ENCODE data around the gene IBTK.
"Not testable (repeated sequence)": the region's sequence is repeated elsewhere in the genome, so short reads cannot be mapped to it uniquely, and the experiment has no call there.

The IBTK gene

DNA sequence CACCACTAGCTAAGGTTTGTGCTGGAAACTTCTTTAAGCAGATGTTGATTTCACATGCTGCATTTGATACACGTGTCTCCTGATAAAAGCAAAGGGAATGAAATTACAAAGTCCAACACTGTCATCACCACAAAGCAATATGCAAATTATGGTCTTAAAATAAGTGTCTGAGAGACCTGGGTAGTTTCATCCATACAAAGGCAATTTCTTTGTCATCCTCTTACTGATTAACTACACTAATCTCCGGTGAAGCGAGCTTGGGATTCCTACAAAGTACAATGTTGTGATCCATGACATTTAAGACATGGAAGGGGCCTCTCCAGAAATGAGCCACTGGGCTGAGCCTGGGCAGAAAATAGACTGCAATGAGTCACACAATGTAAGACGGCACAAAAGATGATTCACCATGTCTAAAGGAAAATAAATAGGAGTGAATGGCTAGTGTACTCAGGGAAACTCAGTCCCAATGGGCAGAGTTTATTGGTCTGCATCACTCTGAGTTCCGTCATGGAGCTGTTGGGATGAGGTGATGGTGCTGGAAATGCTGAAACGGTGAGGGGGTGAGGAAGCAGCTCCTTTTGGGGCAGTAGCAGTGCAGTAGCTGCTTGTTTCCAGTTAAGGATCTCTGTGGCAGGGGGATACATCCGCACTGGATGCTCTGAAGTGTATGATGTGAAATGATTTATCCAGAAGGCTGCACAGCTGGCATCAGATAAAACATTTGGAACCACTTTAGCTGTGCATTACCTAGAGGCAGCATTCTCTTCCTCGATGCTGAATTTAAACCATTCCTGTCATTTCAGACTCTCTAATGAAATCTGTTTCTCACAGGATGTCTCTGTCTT is 103.3 kb downstream of the IBTK start:
- H3K4me3 ChIP-seq (ENCODE audit: low read length), result no peak overlapping the region
- H3K36me3 ChIP-seq (ENCODE audit: control insufficient read depth, insufficient read depth, low read length), result no peaks in the 10 kb centered on the region
- WGBS (ENCODE audit: insufficient coverage, insufficient read length), result no CpG with 5 or more reads among the region's 8 CpGs
- no peak for DNase-seq (ENCODE audit: low read depth, low spot score)
- H3K27me3 ChIP-seq (ENCODE audit: control insufficient read depth, insufficient read depth, low read length), result no peaks in the 10 kb centered on the region
- no peak overlapping the region for H3K27ac ChIP-seq (ENCODE audit: low read length)
- H3K9me3 ChIP-seq (ENCODE audit: control insufficient read depth, insufficient read depth, low read length), result no peaks in the 10 kb centered on the region
- H3K4me1 ChIP-seq (ENCODE audit: control insufficient read depth, insufficient read depth, low read length), result no peaks in the 10 kb centered on the region

DNA sequence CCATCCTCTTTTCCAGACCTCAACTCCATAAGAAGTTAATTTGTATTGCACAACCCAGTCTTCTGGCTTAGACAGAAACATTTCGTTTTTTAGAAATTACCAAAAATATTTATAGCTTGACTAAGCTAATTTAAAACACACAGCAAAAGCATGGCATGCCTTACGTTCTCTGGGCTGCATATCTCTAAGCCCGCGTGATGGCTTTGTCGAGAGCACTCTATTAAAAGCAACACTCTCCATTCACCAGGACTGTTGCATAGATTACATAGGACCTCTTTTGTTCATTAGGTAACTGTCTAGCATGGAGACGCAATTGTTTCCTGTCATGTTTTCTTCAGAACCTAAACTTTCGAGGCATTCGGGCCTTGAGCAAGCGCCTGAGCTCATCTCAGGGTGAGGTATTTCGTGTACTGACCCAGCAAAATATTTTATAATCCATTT is 104.5 kb downstream of the IBTK start:
- no CpG with 5 or more reads among the region's 10 CpGs for WGBS (ENCODE audit: insufficient coverage, insufficient read length)
- H3K27ac ChIP-seq (ENCODE audit: low read length), result no peak overlapping the region

DNA sequence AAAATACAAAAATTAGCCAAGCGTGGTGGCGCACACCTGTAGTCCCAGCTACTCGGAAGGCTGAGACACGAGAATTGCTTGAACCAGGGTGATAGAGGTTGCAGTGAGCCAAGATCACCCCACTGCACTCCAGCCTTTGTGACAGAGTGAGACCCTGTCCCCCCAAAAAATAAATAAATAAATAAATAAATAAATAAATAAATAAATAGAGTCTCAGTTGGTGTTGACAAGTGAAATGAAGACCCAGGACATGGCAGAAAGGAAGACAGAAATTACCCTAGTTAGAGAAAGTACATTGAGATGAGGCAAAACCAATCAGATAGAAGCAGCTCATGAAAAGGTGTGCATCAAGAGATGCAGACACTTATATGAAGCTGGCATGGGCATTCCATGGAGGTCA is 105.0 kb downstream of the IBTK start:
- no peak for DNase-seq (ENCODE audit: low read depth, low spot score)
- no peak overlapping the region for H3K27ac ChIP-seq (ENCODE audit: low read length)
- no peaks in the 10 kb centered on the region for H3K4me1 ChIP-seq (ENCODE audit: control insufficient read depth, insufficient read depth, low read length)
- no peaks in the 10 kb centered on the region for H3K27me3 ChIP-seq (ENCODE audit: control insufficient read depth, insufficient read depth, low read length)
- H3K9me3 ChIP-seq (ENCODE audit: control insufficient read depth, insufficient read depth, low read length), result no peaks in the 10 kb centered on the region
- WGBS (ENCODE audit: insufficient coverage, insufficient read length), result no CpG with 5 or more reads among the region's 4 CpGs
- no peak overlapping the region for H3K4me3 ChIP-seq (ENCODE audit: low read length)
- no peaks in the 10 kb centered on the region for H3K36me3 ChIP-seq (ENCODE audit: control insufficient read depth, insufficient read depth, low read length)

More for the DNA sequence above, 104.5 kb downstream of the IBTK start:
- Histone ChIP-seq H3K4me1 (ENCODE audit: control insufficient read depth, insufficient read depth, low read length) (no peaks in the 10 kb centered on the region), H3K36me3 (ENCODE audit: control insufficient read depth, insufficient read depth, low read length) (no peaks in the 10 kb centered on the region), H3K4me3 (ENCODE audit: low read length) (no peak overlapping the region), H3K27me3 (ENCODE audit: control insufficient read depth, insufficient read depth, low read length) (no peaks in the 10 kb centered on the region), H3K9me3 (ENCODE audit: control insufficient read depth, insufficient read depth, low read length) (no peaks in the 10 kb centered on the region)
- DNase-seq (ENCODE audit: low read depth, low spot score), result no peak

DNA sequence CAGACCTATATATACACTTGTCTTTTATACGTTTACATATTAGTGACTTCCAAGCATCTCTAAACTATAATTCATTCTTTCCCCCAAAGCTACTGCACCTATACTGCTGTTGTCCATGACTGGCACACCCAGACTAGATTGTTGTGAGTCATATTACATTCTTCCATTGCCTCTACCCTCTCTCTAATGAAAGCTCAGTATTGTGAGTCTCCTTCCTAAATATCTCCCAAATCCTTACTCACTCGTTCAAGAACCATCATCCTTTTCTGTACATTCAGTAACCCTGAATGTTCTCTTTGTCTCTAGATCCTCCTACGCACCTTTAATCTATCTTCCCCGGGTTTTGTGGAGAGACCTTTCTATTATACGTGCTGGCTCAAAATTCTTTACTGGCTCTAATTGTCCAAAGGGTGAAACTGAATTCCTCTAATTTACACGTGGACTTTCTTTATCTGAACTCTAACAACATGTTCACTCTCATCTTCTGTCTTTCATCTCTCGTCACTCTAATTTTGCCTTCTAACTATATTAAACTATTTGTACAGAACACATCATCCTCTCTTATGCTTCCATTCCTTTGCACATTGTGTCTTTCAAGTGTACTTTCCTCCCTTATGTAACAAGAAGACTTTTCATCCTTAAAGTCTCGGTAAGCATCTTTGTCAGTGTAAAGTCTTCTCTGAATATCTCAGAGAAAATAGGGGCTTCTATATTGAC is 109.3 kb downstream of the IBTK start:
- Histone ChIP-seq H3K4me3 (ENCODE audit: low read length) (no peak overlapping the region), H3K27me3 (ENCODE audit: control insufficient read depth, insufficient read depth, low read length) (no peaks in the 10 kb centered on the region), H3K27ac (ENCODE audit: low read length) (no peak overlapping the region), H3K36me3 (ENCODE audit: control insufficient read depth, insufficient read depth, low read length) (no peaks in the 10 kb centered on the region), H3K4me1 (ENCODE audit: control insufficient read depth, insufficient read depth, low read length) (no peaks in the 10 kb centered on the region), H3K9me3 (ENCODE audit: control insufficient read depth, insufficient read depth, low read length) (no peaks in the 10 kb centered on the region)
- DNase-seq (ENCODE audit: low read depth, low spot score), result no peak
- no CpG with 5 or more reads among the region's 8 CpGs for WGBS (ENCODE audit: insufficient coverage, insufficient read length)

DNA sequence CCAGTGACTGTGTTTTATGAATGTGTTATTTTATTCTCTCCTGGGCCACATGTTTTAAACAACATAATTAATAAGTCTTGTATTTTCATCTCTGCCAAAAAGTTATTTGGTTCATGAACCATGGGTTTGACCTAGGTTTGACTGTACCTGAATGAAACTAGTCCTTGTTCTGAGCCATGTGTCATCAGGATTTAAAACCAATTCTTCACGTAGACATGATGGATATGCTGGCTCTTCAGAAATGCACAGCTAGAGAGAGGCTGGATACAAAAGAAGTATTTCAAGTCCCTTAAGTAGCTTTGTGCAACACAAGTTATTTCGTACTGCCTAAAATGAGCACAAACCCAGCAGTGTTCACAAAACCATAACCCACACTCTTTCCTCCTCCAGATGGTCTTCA is 116.1 kb downstream of the IBTK start:
- H3K36me3 ChIP-seq (ENCODE audit: control insufficient read depth, insufficient read depth, low read length), result no peaks in the 10 kb centered on the region
- no peak overlapping the region for H3K27ac ChIP-seq (ENCODE audit: low read length)
- no peak for DNase-seq (ENCODE audit: low read depth, low spot score)
- no peaks in the 10 kb centered on the region for H3K27me3 ChIP-seq (ENCODE audit: control insufficient read depth, insufficient read depth, low read length)
- no peak overlapping the region for H3K4me3 ChIP-seq (ENCODE audit: low read length)
- WGBS (ENCODE audit: insufficient coverage, insufficient read length), result no CpG with 5 or more reads among the region's 2 CpGs
- H3K4me1 ChIP-seq (ENCODE audit: control insufficient read depth, insufficient read depth, low read length), result no peaks in the 10 kb centered on the region
- no peaks in the 10 kb centered on the region for H3K9me3 ChIP-seq (ENCODE audit: control insufficient read depth, insufficient read depth, low read length)

DNA sequence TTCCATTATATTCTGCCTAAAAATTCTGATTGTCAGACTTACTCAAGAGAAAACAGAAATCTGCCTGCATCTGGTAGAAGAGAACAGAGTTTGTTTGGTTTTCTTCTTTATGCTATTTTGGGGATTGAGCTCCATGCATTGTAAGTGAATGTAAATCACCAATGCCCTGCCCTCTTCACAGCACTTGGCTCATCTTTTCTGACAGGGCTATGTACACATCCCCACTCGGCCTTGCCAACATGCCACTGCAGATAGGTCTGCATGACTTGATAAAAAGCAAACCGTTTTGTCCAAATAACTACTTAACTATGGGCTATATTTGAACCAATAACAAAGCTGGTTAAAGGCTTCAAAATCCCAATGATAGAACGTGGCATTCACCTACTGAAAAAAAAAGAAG is 117.7 kb downstream of the IBTK start:
- no peak for DNase-seq (ENCODE audit: low read depth, low spot score)
- no peaks in the 10 kb centered on the region for H3K36me3 ChIP-seq (ENCODE audit: control insufficient read depth, insufficient read depth, low read length)
- H3K4me1 ChIP-seq (ENCODE audit: control insufficient read depth, insufficient read depth, low read length), result no peaks in the 10 kb centered on the region
- no CpG with 5 or more reads among the region's 3 CpGs for WGBS (ENCODE audit: insufficient coverage, insufficient read length)
- H3K27ac ChIP-seq (ENCODE audit: low read length), result no peak overlapping the region
- H3K27me3 ChIP-seq (ENCODE audit: control insufficient read depth, insufficient read depth, low read length), result no peaks in the 10 kb centered on the region
- H3K9me3 ChIP-seq (ENCODE audit: control insufficient read depth, insufficient read depth, low read length), result no peaks in the 10 kb centered on the region
- H3K4me3 ChIP-seq (ENCODE audit: low read length), result no peak overlapping the region

DNA sequence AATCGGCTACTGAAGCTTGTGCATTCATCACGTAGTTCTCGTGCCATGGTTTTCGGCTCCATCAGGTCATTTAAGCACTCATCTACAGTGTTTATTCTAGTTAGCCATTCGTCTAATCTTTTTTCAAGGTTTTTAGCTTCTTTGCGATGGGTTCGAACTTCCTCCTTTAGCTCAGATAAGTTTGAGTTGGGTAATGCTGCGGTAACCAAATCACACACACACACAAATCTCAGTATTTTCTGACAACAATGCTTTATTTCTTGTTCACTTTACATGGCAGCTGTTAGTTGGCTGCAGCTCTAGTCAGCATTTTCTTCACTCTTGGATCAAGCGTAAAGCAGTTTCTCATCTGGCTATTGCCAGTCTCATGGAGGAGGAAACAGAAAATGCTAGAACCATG is 118.6 kb downstream of the IBTK start:
- not testable (repeated sequence) for DNase-seq (ENCODE audit: low read depth, low spot score); H3K4me3 ChIP-seq (ENCODE audit: low read length); H3K27ac ChIP-seq (ENCODE audit: low read length); H3K9me3 ChIP-seq (ENCODE audit: control insufficient read depth, insufficient read depth, low read length); H3K4me1 ChIP-seq (ENCODE audit: control insufficient read depth, insufficient read depth, low read length); H3K27me3 ChIP-seq (ENCODE audit: control insufficient read depth, insufficient read depth, low read length); H3K36me3 ChIP-seq (ENCODE audit: control insufficient read depth, insufficient read depth, low read length)
- no CpG with 5 or more reads among the region's 9 CpGs for WGBS (ENCODE audit: insufficient coverage, insufficient read length)

DNA sequence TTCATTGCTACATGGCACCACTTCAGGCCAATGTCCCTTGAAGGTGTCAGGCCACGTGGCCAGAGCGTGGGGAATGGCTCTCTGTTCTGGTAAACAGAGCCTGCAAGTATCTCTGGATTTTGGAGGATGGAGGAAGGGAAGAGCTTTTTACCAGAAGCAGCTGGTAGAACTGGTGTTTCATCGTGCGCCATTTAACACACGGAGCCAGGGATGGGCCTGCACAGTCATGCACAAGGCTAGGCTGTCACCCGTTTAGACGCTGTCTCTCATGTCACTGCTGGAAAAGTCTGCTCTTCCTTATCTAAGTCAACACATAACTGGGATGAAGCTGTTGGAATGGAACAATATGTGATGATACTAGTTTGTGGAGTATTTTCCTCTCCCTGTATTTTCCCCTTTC is 123.9 kb downstream of the IBTK start:
- no CpG with 5 or more reads among the region's 7 CpGs for WGBS (ENCODE audit: insufficient coverage, insufficient read length)

More for the DNA sequence above, 123.9 kb downstream of the IBTK start:
- no peak overlapping the region for H3K4me3 ChIP-seq (ENCODE audit: low read length)
- no peak overlapping the region for H3K27ac ChIP-seq (ENCODE audit: low read length)
- no peak for DNase-seq (ENCODE audit: low read depth, low spot score)
- H3K9me3 ChIP-seq (ENCODE audit: control insufficient read depth, insufficient read depth, low read length), result no peaks in the 10 kb centered on the region
- H3K27me3 ChIP-seq (ENCODE audit: control insufficient read depth, insufficient read depth, low read length), result no peaks in the 10 kb centered on the region
- H3K4me1 ChIP-seq (ENCODE audit: control insufficient read depth, insufficient read depth, low read length), result no peaks in the 10 kb centered on the region
- H3K36me3 ChIP-seq (ENCODE audit: control insufficient read depth, insufficient read depth, low read length), result no peaks in the 10 kb centered on the region

All from iPS DF 6.9 (cell line).